Liver (tissue), 9 donors: ENCODE measurements around the gene TEX2. TPM values are rescaled to one million over a fixed set of nuclear protein-coding genes. Genes with fewer than 3 reads are reported as not detected.

ENCODE experiments used
- DNase-seq: peaks from one replicate; pipeline ENCODE4 v3.0.0-alpha.2; 2017; ENCODE audit warnings: low spot score
- H3K27ac ChIP-seq, 2 donors: one replicate each; pipeline ENCODE4 v1.7.0; 2013; ENCODE audit warnings: inconsistent platforms in 2 of 2, low read length in 2 of 2, control low read depth in 1 of 2, low read depth in 1 of 2, mild to moderate bottlenecking in 1 of 2
- H3K27me3 ChIP-seq, 4 donors: one replicate each; pipeline versions ENCODE4 v1.6.1 to v1.7.0; 2013; ENCODE audit warnings: low read length in 3 of 4, inconsistent platforms in 1 of 4, mild to moderate bottlenecking in 1 of 4, moderate library complexity in 1 of 4; ENCODE audit not compliant: control insufficient read depth in 4 of 4, insufficient read depth in 4 of 4
- H3K36me3 ChIP-seq, 4 donors: one replicate each; pipeline versions ENCODE4 v1.6.1 to v1.7.0; 2013; ENCODE audit warnings: low read length in 3 of 4, mild to moderate bottlenecking in 3 of 4, low read depth in 1 of 4, moderate library complexity in 1 of 4; ENCODE audit not compliant: control insufficient read depth in 4 of 4, insufficient read depth in 3 of 4
- H3K4me1 ChIP-seq, 4 donors: one replicate each; pipeline versions ENCODE4 v1.6.1 to v1.7.0; 2013; ENCODE audit warnings: low read length in 3 of 4, mild to moderate bottlenecking in 3 of 4, moderate library complexity in 1 of 4; ENCODE audit not compliant: control insufficient read depth in 4 of 4, insufficient read depth in 4 of 4
- H3K4me3 ChIP-seq, 3 donors: one replicate each; pipeline versions ENCODE4 v1.6.1 to v1.7.0; 2013; ENCODE audit warnings: low read length in 3 of 3, control low read depth in 1 of 3, low read depth in 1 of 3, mild to moderate bottlenecking in 1 of 3
- H3K9ac ChIP-seq, 2 donors: one replicate each; pipeline ENCODE4 v1.7.0; 2013; ENCODE audit warnings: low read length in 2 of 2, mild to moderate bottlenecking in 2 of 2, moderate library complexity in 2 of 2, control low read depth in 1 of 2, low read depth in 1 of 2
- H3K9me3 ChIP-seq, 4 donors: one replicate each; pipeline versions ENCODE4 v1.6.1 to v1.7.0; 2013; ENCODE audit warnings: low read length in 3 of 4; ENCODE audit not compliant: control insufficient read depth in 4 of 4
- ATF3 ChIP-seq: IDR thresholded peaks from 2 replicates; pipeline ENCODE4 v1.6.1; 2016; ENCODE audit warnings: antibody characterized with exemption
- CTCF ChIP-seq: fragments of 150-350 bp; IDR thresholded peaks from 2 replicates; pipeline ENCODE4 v1.5.1; 2017; ENCODE audit warnings: improper control_type of control experiment, low read depth, low read length; ENCODE audit not compliant: missing input control
- EGR1 ChIP-seq, 2 donors: IDR thresholded peaks; 2 replicates each; pipeline ENCODE4 v1.6.1; 2016 to 2018; ENCODE audit warnings: antibody characterized with exemption in 2 of 2, low read depth in 2 of 2
- FOXA1 ChIP-seq: IDR thresholded peaks from 2 replicates; pipeline ENCODE4 v1.6.1; 2016; ENCODE audit warnings: antibody characterized with exemption
- FOXA2 ChIP-seq: IDR thresholded peaks from 2 replicates; pipeline ENCODE4 v1.6.1; 2016; ENCODE audit warnings: antibody characterized with exemption
- GABPA ChIP-seq, 2 donors: IDR thresholded peaks in 1 of 2; conservative IDR thresholded peaks in 1 of 2; 2 replicates each; pipeline ENCODE4 v1.6.1; 2016; ENCODE audit warnings: antibody characterized with exemption in 2 of 2, mild to moderate bottlenecking in 1 of 2, moderate library complexity in 1 of 2
- HNF4A ChIP-seq, 2 donors: conservative IDR thresholded peaks; 2 replicates each; pipeline ENCODE4 v1.6.1; 2016; ENCODE audit warnings: antibody characterized with exemption in 2 of 2, mild to moderate bottlenecking in 2 of 2
- HNF4G ChIP-seq: IDR thresholded peaks from 2 replicates; pipeline ENCODE4 v1.6.1; 2016; ENCODE audit warnings: antibody characterized with exemption
- JUND ChIP-seq, 2 donors: IDR thresholded peaks; 2 replicates each; pipeline ENCODE4 v1.6.1; 2016; ENCODE audit warnings: antibody characterized with exemption in 2 of 2
- MAX ChIP-seq: IDR thresholded peaks from 2 replicates; pipeline ENCODE4 v1.6.1; 2016; ENCODE audit warnings: antibody characterized with exemption
- NR2F2 ChIP-seq: IDR thresholded peaks from 2 replicates; pipeline ENCODE4 v1.6.1; 2016; ENCODE audit warnings: antibody characterized with exemption
- RAD21 ChIP-seq, 2 donors: IDR thresholded peaks; 2 replicates each; pipeline ENCODE4 v1.6.1; 2016; ENCODE audit warnings: antibody characterized with exemption in 2 of 2, mild to moderate bottlenecking in 2 of 2
- REST ChIP-seq: IDR thresholded peaks from 2 replicates; pipeline ENCODE4 v1.6.1; 2016; ENCODE audit warnings: antibody characterized with exemption, mild to moderate bottlenecking
- RXRA ChIP-seq, 2 donors: IDR thresholded peaks; 2 replicates each; pipeline ENCODE4 v1.6.1; 2017 to 2018; ENCODE audit warnings: antibody characterized with exemption in 2 of 2, mild to moderate bottlenecking in 1 of 2
- SP1 ChIP-seq: IDR thresholded peaks from 2 replicates; pipeline ENCODE4 v1.6.1; 2018; ENCODE audit warnings: antibody characterized with exemption, mild to moderate bottlenecking
- TAF1 ChIP-seq: conservative IDR thresholded peaks from 2 replicates; pipeline ENCODE4 v1.6.1; 2016; ENCODE audit warnings: antibody characterized with exemption, mild to moderate bottlenecking
- YY1 ChIP-seq: IDR thresholded peaks from 2 replicates; pipeline ENCODE4 v1.6.1; 2016; ENCODE audit warnings: antibody characterized with exemption, mild to moderate bottlenecking
- ZBTB33 ChIP-seq: IDR thresholded peaks from 2 replicates; pipeline ENCODE4 v1.6.1; 2016; ENCODE audit warnings: antibody characterized with exemption
- WGBS: extraction: QIAGEN DNeasy Blood & Tissue Kit; methylation state at CpG from one replicate; pipeline ENCODE4 v1.1.7; 2013; 5-methylcytosine and 5-hydroxymethylcytosine counted together
- polyA plus RNA-seq, 2 donors: library from polyadenylated mRNA; stranded (reverse) in 1 of 2; unstranded in 1 of 2; fragments of 200-250 nt in 1 of 2; fragments of >200 nt in 1 of 2; fragmentation: Nextera tagmentation in 1 of 2; extraction: Ambion mirVana in 1 of 2; gene quantifications; one replicate each; pipeline versions ENCODE4 v1.2.1 to v1.2.3, GENCODE V29; 2013 to 2015
- total RNA-seq, 2 donors: library from RNA; depleted of rRNA; stranded (reverse); fragments of >200 nt; gene quantifications; one replicate each; pipeline ENCODE4 v1.2.3, GENCODE V29; 2014
- donor health status: healthy.
- donor health status: healthy.
- donor health status: healthy.
- donor health status: healthy.
- donor health status: healthy.

Gene TEX2
- total and polyA plus RNA-seq, 4 donors: 15.9 to 39.8 (median 28.2) TPM

- H3K27ac ChIP-seq: peak overlapping the region in 1 of 2 donors; percentile 2
- no peak overlapping the region for H3K4me3 ChIP-seq
- no peak for DNase-seq
- no peak overlapping the region for H3K9ac ChIP-seq
- 88% methylated on average over 4 of the region's 4 CpGs for WGBS
- peaks cover 0 to 3% (median 0%) of the 10 kb centered on the region in 4 donors for H3K36me3 ChIP-seq
- H3K9me3 ChIP-seq: no peaks in the 10 kb centered on the region
- peaks cover 6 to 58% (median 43%) of the 10 kb centered on the region in 4 donors for H3K4me1 ChIP-seq
- H3K27me3 ChIP-seq: no peaks in the 10 kb centered on the region
- TF ChIP-seq FOXA1: no peak
- no peak for TF ChIP-seq REST
- no peak for TF ChIP-seq HNF4G
- TF ChIP-seq ZBTB33: no peak
- no peak for TF ChIP-seq RXRA (IDR thresholded peaks at IDR 0.05)
- no peak for TF ChIP-seq SP1
- TF ChIP-seq NR2F2: no peak
- no peak for TF ChIP-seq RAD21 (IDR thresholded peaks at IDR 0.05)
- TF ChIP-seq ATF3: no peak
- TF ChIP-seq EGR1 (IDR thresholded peaks at IDR 0.05; ENCODE audit: low read depth in 2 of 2): no peak
- TF ChIP-seq FOXA2: no peak
- no peak for TF ChIP-seq HNF4A (conservative IDR thresholded peaks at IDR 0.05)
- TF ChIP-seq YY1: no peak
- TF ChIP-seq GABPA (IDR thresholded peaks at IDR 0.05 in 1 of 2, conservative IDR thresholded peaks at IDR 0.05 in 1 of 2): no peak
- no peak for TF ChIP-seq CTCF
- no peak for TF ChIP-seq JUND (IDR thresholded peaks at IDR 0.05)
- TF ChIP-seq MAX: no peak
- no peak for TF ChIP-seq TAF1
Measured at GRCh38 chr17:64111831-64112230, 151.2 kb downstream of the TEX2 start.
